Measurements from ENCODE around the gene KDM2A.
"Not testable (repeated sequence)": the region's sequence is repeated elsewhere in the genome, so short reads cannot be mapped to it uniquely, and the experiment has no call there.

KDM2A gene

DNA sequence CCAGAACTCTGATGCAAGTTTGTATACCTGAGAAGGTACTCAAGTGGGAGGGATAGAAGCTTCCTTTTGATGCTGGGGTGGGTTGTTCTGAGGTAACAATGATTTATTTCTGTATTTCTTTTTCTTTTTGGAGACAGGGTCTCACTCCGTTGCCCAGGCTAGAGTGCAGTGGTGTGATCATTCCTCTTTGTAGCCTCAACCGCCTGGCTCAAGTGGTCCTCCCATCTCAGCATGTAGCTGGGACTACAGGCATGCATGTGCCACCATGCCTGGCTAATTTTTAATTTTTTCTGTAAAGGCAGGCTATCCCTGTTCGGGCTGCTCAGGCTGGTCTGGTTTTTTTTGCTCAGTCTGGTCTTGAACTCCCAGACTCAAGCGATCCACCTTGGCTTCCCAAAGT, 7.9 kb downstream of the KDM2A start:
- TF ChIP-seq, protein P1, sequence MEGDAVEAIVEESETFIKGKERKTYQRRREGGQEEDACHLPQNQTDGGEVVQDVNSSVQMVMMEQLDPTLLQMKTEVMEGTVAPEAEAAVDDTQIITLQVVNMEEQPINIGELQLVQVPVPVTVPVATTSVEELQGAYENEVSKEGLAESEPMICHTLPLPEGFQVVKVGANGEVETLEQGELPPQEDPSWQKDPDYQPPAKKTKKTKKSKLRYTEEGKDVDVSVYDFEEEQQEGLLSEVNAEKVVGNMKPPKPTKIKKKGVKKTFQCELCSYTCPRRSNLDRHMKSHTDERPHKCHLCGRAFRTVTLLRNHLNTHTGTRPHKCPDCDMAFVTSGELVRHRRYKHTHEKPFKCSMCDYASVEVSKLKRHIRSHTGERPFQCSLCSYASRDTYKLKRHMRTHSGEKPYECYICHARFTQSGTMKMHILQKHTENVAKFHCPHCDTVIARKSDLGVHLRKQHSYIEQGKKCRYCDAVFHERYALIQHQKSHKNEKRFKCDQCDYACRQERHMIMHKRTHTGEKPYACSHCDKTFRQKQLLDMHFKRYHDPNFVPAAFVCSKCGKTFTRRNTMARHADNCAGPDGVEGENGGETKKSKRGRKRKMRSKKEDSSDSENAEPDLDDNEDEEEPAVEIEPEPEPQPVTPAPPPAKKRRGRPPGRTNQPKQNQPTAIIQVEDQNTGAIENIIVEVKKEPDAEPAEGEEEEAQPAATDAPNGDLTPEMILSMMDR (IDR thresholded peaks at IDR 0.05; ENCODE audit: borderline replicate concordance, insufficient read depth, low read depth, low read length): no peak
- no peak overlapping the region for H3K4me3 ChIP-seq (ENCODE audit: low read depth, low read length)

DNA sequence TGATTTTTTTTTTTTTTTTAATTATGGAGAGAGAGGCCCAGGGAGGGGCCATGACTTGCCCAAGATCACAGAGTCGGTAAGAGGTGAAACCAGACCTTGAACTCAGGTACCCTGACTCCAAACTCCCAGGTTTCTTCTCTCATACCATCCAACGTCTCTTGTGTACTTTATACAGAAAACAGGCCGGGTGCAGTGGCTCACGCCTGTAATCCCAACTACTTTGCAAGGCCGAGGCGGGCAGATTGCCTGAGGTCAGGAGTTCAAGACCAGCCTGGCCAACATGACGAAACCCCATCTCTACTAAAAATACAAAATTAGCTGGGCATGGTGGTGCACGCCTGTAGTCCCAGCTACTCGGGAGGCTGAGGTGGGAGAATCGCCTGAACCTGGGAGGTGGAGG, 11.8 kb downstream of the KDM2A start:
- H3K4me3 ChIP-seq (ENCODE audit: low read depth, low read length): not testable (repeated sequence)

DNA sequence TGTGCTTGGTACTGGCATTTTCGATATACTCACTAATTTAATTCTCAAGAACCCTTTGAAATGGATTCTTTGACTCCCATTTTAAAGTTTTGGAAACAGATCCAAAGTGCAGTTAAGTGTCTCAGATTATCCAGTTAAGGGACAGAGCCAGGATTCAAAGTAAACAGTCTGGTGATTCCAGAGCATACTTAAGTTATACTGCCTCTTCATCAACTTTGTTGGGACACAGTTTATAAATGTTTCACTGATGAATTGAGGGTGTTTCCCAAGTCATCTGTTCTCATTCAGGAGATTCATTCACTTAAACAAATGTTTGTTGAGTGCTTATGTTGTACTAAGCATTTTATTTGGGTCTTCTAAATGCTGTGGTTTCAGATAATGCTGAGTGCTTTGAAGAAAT, 17.1 kb downstream of the KDM2A start:
- TF ChIP-seq, protein P1 (IDR thresholded peaks at IDR 0.05; ENCODE audit: borderline replicate concordance, insufficient read depth, low read depth, low read length): no peak
- no peak overlapping the region for H3K4me3 ChIP-seq (ENCODE audit: low read depth, low read length)

DNA sequence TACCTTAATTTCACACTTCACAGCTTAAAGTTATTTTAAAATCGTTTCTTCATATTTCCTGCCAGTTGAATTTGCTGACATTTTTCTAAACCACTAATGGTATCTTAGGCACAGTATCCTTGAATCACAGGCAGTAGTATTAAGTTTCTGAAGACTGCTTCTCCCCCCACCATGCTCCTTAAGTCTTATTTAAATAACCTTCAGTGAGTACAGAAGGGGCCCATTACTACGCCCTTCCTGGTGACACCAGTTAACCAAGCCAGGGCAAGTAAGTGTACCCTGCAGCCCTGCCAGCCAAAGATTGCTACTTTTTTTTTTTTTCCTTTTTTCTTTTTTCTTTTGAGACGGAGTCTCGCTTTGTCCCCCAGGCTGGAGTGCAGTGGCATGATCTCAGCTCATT, 19.9 kb downstream of the KDM2A start:
- H3K4me3 ChIP-seq (ENCODE audit: low read depth, low read length): no peak overlapping the region
- TF ChIP-seq, protein P1 (IDR thresholded peaks at IDR 0.05; ENCODE audit: borderline replicate concordance, insufficient read depth, low read depth, low read length): no peak

DNA sequence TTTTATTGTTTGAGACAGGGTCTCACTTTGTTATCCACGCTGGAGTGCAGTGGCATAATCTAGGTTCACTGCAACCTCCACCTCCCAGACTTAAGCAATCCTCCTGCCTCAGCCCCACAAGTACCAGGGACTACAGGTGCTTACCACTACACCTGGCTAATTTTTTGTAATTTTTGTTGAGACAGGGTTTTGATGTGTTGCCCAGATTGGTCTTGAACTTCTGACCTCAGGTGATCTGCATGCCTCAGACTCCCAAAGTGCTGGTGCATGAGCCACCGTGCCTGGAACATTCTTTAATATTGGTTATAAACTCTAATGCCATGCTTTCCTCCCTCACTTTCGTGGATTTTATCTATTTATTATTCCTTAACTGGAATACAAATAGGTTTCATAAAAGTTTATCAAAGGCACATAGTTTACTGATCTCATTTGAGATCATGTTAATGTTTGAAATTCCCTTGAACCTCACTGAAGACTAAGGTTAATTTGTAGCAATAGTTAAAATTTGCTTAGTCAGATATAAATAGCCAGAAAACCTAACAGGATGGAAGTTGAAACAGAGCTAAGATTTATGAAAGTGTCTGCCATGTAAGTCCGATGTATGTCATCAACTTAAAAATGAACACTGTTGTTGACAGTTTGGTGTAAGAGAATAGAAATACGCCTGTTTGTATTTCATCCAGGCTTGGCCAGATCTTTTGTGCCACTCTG, 27.6 kb downstream of the KDM2A start:
- no peak overlapping the region for H3K4me3 ChIP-seq (ENCODE audit: low read depth, low read length)
- TF ChIP-seq, protein P1 (IDR thresholded peaks at IDR 0.05; ENCODE audit: borderline replicate concordance, insufficient read depth, low read depth, low read length): no peak

DNA sequence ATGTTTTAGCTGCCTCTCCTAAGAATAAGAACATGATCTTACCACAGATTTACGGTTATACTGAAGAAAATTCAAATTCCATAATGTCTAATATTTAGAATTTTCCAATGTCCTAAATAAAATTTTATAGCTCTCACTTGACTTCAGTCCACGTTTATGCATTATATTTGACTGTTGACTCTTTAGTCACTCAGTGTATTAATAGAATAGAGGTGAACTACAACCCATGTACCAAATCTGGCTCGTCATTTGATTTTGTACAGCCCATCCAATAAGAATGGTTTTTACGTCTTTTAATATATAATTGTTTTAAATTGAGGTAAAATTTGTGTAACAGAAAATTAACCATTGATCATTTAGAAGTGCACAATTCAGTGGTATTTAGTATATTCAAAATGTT, 34.9 kb downstream of the KDM2A start:
- H3K4me3 ChIP-seq (ENCODE audit: low read depth, low read length): no peak overlapping the region
- TF ChIP-seq, protein P1 (IDR thresholded peaks at IDR 0.05; ENCODE audit: borderline replicate concordance, insufficient read depth, low read depth, low read length): no peak

DNA sequence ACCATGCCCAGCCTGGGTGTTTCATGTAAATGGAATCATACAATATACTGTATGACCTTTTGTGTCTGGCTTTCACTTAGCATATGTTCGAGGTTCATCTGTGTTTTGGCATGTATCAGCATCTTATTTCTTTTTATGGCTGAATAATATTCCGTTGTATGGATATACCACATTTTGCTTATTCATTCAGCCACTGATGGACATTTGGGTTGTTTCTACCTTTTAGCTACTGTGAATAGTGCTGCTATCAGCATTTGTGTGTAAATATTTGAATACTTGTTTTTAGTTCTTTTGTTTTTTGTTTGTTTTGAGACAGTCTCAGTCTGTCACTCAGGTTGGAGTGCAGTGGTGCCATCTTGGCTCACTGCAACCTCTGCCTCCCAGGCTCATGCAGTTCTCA, 35.7 kb downstream of the KDM2A start:
- TF ChIP-seq, protein P1 (IDR thresholded peaks at IDR 0.05; ENCODE audit: borderline replicate concordance, insufficient read depth, low read depth, low read length): no peak

More for the DNA sequence above, 35.7 kb downstream of the KDM2A start:
- H3K4me3 ChIP-seq (ENCODE audit: low read depth, low read length): no peak overlapping the region

All from GM12875 (cell line).